GM18873 (cell line): ENCODE data around the gene VPS41.

Source experiments
- ATAC-seq: cut with Tn5 transposase; IDR thresholded peaks from one replicate; pipeline ENCODE4 v1.9.1; 2021; ENCODE audit warnings: mild to moderate bottlenecking, moderate library complexity, moderate number of reproducible peaks; ENCODE audit not compliant: unreplicated experiment, low FRiP score

VPS41 gene

DNA sequence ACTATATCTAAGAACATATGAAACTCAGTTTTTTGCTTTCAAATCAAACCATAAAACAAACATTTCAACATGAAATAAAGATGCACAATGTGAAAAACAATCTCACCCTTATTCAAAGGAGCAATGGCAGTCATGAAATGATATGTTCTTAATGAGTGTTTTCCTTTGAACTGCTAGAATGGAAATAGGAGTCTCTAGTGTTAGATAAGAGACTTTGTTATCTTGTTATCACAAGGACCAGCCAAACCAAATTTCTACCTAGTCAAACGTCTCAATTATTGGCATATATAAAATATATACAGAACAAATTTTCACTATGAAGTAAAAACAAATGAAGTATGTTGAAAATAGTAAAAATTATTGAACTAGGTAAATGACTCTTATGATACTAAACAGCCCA is 1.2 kb downstream of the VPS41 start:
- no peak for ATAC-seq

DNA sequence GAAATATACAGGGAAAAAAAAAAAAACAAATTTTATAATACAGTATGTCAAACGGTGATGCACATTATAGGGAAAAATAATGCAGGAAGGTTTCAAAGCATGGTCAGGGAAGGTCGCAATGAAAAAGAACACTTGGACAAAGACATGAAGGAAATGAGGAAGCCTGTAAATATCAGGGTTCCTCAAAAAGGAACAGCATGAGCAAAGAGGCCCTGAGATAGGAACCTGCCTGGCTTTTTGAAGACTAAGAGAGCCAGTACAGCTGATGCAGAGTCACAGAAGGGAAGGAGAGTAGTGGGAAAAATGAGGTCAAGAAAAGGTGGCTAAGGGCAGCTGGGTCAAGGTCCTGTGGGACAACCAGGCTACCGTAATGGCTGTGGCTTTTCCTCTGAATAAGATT is 1.9 kb downstream of the VPS41 start:
- no peak for ATAC-seq

DNA sequence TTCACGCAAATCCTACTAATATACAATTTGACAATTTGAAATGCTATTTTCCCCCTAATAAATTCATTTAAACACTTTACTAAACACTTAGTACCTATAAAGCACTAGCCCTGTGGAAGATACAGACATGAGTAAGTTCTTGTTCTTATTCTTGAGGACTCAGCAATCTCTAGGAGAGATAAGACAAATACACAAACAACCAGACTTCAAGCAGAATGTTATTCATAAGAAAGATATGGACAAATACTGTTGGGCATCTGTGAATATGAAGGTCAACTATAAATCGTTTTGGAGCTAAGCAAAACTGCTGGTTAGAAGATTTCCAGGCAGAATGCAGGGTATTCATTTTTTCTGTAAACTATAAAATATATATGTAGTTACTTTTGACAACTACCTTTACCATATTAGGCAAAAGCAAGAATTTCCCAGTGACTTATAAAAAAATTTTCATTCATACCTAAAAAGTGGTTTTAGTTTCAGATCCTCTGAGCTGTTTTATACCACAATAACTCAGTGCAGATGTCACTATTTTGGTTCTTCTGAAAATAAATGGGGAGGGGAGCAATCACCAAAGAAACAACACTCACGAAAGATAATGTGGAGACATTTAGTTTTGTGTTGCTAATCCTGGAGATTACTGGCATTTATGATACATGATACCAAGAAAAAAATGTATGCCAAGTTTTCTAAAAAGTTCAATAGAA is 3.8 kb downstream of the VPS41 start:
- no peak for ATAC-seq

GRCh38 chr7:38903057-38903456 is 5.9 kb downstream of the VPS41 start:
- no peak for ATAC-seq

- ATAC-seq: no peak
These were observed 6.5 kb downstream of the VPS41 start for GRCh38 chr7:38902449-38902848.

DNA sequence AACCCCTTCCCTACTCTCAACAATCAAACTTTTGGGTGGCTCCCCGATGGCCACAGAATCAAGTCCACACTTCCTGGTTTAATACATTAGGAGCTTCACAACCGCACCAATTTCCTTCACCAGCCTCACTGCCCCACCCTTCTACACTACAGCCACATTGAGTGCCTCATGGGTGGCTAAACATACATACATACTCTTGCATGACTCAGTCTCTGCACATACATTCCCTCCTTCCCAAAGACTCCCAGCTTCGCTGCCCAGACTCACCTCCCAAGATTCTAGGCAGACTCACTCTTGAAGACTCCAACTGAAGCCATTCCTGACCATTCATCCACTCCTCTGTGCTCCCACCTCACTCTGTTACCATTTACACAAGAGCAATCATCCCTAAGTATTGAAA is 15.9 kb downstream of the VPS41 start:
- no peak for ATAC-seq

GRCh38 chr7:38890597-38890996 is 18.4 kb downstream of the VPS41 start:
- no peak for ATAC-seq

- ATAC-seq: no peak
These were observed 19.0 kb downstream of the VPS41 start for GRCh38 chr7:38889872-38890432.

DNA sequence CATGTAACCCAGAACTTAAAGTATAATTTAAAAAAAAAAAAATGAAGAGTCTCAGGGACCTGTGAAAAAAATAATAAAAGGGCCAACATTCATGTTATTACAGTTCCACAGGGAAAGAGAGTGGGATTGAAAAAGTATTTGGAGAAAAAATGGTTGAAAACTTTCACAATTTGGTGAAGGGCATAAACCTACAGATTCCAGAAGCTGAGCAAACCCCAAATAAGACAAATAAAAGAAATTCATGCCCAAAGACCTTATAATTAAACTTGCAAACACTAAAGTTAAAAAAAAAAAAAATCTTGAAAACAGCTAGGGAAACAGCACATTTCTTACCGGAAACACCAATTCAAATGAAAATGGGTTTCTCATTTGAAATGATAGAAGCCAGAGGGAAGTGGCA is 19.9 kb downstream of the VPS41 start:
- ATAC-seq: no peak

DNA sequence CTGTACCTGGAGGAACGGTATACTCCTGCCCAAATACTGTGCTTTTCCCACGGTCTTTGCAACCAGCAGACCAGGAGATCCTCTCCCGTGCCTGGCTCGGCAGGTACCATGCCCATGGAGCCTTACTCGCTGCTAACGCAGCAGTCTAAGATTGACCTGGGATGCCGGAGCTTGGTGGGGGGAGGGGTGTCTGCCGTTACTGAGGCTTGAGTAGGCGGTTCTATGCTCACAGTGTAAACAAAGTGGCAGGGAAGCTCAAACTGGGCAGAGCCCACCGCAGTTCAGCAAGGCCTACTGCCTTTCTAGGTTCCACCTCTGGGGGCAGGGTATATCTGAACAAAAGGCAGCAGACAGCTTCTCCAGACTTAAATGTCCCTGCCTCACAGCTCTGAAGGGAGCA is 22.7 kb downstream of the VPS41 start:
- ATAC-seq: no peak

GRCh38 chr7:38883706-38884105 is 25.3 kb downstream of the VPS41 start:
- no peak for ATAC-seq

- no peak for ATAC-seq
These were observed 26.9 kb downstream of the VPS41 start for GRCh38 chr7:38881947-38882684.

- ATAC-seq: no peak
These were observed 28.0 kb downstream of the VPS41 start for GRCh38 chr7:38881015-38881414.

DNA sequence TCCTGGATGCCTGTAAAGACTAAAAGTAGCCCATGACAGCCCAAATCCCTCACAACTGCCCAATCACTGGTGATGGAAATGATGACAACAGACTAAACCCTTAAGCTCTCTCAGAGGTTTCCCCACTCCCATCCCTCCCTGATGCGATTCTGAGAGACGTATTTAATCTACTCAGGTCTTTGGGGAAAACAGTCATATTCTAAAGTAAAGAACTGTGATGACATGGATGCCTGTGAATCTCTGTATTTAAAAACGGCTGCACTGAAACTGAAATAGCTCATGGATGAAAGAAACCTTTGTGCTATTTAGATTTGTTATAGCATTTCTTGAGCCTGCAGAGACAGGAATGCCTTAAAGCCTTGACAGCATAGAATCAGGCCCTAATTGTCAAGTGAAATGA is 28.5 kb downstream of the VPS41 start:
- no peak for ATAC-seq

- no peak for ATAC-seq
These were observed 29.0 kb downstream of the VPS41 start for GRCh38 chr7:38880035-38880434.

- ATAC-seq: no peak
These were observed 30.1 kb downstream of the VPS41 start for GRCh38 chr7:38878694-38879457.

GRCh38 chr7:38873433-38873832 is 35.6 kb downstream of the VPS41 start:
- no peak for ATAC-seq

DNA sequence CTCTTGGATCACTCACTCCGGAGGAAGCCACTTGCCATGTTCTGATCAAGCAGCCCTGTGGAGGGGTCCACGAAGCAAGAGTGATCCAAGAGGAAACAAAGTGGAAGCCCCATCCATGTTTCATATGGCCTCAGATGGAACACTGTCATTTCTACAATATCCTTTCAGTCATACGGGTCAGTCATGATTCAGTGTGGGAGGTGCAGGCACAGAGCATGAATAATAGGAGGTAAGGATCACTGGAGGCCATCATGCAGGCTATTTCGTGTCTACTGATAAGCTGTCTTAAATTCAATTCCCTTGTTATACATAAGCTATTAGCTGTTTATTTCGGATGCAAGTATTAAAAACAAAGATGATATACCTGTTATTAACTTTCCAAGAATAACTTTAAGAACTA is 36.8 kb downstream of the VPS41 start:
- no peak for ATAC-seq

DNA sequence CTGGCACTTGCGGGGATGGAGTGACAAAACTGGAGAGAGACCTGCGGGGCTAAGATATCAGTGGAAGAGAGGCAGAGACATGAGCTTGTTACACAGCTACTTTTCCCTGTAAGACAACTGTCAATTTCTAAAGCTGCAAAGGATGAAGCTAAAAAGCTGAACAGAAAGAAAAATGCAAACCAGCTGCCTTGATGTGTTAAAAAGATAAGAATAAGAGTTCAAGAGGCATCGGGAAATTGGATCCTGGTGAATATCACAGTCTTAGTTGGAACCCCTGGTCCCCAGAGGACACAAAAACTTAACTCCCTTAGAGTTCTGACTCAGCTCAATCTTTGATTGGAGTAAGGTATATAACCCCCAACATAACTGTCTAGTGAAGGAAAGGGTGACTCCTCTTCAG is 38.8 kb downstream of the VPS41 start:
- ATAC-seq: no peak

- ATAC-seq: no peak
These were observed 45.2 kb downstream of the VPS41 start for GRCh38 chr7:38863601-38864291.

DNA sequence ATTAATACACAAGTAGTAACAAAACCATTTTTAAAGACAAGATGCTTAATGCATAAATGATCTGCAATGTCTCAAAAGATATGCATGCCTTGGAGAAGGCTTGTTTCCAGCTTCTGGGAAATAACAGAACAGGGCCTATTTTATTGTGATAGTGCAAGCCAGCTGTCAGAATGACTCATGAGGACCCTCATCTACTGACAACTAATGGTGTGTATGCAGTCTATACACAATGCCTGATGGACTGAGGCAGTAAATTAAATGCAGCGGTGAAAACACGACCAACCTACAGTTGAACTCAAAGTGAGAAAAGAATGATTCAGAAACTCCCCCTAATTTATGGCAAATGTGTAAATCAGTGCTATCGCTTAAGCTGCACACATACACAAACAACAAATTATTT is 46.3 kb downstream of the VPS41 start:
- no peak for ATAC-seq
